HG03457 (cell line): ENCODE data around the gene CGB1.
"Not testable (repeated sequence)": the region's sequence is repeated elsewhere in the genome, so short reads cannot be mapped to it uniquely, and the experiment has no call there.

ENCODE experiments used
- ATAC-seq: cut with Tn5 transposase; IDR thresholded peaks from one replicate; pipeline ENCODE4 v1.9.1; 2021; ENCODE audit warnings: moderate number of reproducible peaks; ENCODE audit not compliant: unreplicated experiment

The CGB1 gene

GRCh38 chr19:49036815-49037214, at the start of gene CGB1:
Gene CGB1 (minus strand): TSS chr19:49036895. CDS start chr19:49036711, 184 bp downstream.
- not testable (repeated sequence) for ATAC-seq

DNA sequence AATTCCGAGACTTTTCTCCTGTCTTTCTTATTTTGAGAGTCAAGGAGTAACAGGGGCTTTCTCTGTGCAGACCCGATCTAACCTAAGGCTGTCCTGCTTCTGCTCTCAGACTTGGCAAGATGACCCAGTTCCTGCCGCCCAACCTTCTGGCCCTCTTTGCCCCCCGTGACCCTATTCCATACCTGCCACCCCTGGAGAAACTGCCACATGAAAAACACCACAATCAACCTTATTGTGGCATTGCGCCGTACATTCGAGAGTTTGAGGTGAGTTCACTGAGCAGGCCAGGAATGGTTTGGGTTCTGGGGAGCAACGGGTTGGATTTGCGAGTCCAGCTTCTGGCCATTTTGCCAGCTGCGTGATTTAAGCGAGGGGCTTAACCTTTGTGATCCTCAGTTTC, 49.6 kb upstream of the CGB1 start:
- ATAC-seq: no peak

DNA sequence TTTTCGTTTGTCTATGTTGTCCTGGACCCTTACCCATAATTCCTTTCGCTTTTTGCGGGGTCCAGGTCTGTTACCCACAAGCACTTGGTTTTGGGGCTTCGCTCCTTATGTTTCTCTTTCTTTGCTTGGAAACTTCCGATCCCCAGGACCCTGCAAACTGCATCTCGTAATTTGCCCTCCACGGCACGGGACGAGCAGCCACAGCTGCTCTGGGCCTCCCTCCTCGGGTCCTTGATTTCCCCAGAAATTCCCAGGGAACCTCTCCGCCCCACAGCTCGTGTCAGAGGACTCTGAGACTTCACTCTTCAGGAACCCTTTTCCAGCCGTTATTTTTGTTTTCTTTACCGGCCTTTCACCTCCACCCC, 49.2 kb upstream of the CGB1 start:
- ATAC-seq: no peak

DNA sequence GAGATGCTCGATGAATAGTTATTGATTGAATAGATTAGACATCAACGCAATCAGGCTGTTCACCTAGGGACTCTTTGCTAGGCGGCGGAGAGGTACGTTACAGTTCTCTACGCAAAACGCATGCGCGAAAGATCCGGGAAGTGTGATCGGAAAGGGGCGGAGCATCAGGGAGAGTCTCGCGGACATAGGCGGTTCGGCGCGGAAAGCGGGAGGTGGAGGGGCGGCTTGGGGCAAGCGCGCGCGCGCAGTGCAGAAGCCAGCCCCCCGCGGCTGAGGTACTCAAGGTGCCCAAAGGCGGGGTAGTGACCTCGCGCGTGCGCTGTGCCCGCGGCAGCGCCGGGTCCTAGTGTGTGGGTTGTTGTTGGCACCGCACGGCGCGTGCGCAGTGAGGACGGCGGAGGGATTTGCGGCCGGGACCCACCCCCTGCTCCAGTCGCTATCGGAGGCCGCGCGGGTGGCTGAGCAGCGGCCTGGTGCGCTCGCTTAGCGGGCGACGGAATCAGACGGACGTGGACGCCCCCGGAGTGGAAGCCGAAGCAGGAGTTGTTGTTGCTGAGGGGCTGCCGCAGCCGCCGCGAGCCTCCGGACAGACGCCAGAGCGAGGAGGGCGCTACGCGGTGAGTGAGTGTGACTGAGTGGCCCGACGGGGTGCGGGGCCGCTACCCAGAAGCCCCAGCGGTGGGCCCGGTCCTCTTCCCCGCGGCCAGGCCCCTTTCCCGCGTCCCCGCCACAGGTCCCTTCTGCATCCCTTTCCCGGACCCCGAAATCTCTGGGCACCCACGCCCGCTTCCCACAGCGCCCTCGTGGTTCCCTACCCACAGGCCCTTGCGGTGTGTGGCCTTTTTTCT, 48.5 kb upstream of the CGB1 start, which contains the start of gene SNRNP70:
SNRNP70 (plus strand) TSS at position 432 of the 848 bp plus-strand sequence. CDS start 964 bp downstream, outside the sequence.
- peak; percentile 74 for ATAC-seq

DNA sequence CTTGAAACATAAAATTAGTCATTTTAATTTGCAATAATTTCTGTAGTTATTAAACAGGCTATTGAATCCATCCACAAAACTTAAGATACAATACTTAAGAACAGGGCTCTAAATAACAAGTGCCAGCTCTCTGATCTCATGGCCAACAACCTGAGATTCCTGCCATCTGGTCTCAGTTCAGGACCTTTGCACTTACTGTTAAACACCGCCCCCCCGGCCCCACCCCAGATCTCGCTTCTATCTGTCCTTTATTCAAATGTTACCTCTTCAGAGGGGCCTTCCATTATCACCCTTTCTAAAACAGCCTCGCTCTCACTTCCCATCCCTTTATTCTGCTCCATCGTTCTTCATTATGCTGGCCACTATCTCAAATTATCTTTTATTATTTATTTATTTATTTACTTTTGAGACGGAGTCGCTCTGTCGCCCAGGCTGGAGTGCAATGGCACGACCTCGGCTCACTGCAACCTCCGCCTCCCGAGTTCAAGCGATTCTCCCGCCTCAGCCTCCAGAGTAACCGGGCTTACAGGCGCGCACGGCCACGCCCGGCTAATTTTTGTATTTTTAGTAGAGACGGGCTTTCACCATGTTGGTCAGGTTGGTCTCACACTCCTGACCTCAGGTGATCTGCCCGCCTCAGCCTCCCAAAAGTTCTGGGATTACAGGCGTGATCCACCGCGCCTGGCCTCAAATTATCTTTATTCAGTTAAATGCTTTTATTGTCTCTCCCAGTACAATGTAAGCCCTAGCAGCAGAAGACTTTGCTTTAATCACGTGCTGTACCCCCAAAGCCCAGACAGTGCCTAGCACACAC, 47.7 kb upstream of the CGB1 start:
- no peak for ATAC-seq

- ATAC-seq: no peak
These were observed 44.6 kb upstream of the CGB1 start for GRCh38 chr19:49081273-49081672.

GRCh38 chr19:49080392-49080791, 43.7 kb upstream of the CGB1 start:
- ATAC-seq: no peak

DNA sequence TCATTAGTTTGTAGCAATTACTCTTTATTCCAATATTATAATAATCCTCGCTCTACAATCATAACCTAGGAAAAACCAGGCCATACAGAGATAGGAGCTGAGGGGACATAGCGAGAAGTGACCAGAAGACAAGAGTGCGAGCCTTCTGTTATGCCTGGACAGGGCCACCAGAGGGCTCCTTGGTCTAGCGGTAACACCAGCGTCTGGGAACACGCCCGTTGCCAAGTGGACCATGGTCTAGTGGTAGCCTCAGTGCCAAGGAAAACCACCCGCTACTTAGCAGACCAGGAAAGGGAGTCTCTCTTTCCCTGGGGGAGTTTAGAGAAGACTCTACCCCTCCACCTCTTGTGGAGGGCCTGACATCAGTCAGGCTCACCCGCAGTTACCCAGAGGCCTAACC, 38.2 kb upstream of the CGB1 start:
- ATAC-seq: not testable (repeated sequence)

- no peak for ATAC-seq
These were observed 37.1 kb upstream of the CGB1 start for GRCh38 chr19:49073514-49074378.

- ATAC-seq: no peak
These were observed 35.3 kb upstream of the CGB1 start for GRCh38 chr19:49071860-49072547.

DNA sequence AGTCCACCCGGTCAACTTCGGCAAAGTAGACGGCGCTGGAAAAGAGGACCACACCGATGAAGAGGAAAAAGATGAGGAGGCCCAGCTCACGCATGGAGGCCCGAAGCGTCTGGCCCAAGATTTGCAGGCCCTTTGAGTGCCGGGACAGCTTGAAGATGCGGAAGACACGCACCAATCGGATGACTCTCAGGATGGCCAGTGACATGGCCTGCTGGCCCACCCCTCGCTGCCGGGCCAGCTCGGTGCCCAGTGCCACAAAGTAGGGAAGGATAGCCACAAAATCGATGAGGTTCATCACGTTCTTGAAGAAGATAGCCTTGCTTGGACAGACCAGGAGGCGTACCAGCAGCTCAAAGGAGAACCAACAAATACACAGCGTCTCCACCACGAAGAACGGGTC, 33.7 kb upstream of the CGB1 start:
- no peak for ATAC-seq

- no peak for ATAC-seq
These were observed 32.3 kb upstream of the CGB1 start for GRCh38 chr19:49069026-49069425.

GRCh38 chr19:49067554-49067953, 30.9 kb upstream of the CGB1 start:
- no peak for ATAC-seq

GRCh38 chr19:49065905-49066512, 29.3 kb upstream of the CGB1 start:
- no peak for ATAC-seq

- ATAC-seq: no peak
These were observed 28.3 kb upstream of the CGB1 start, which contains the start of gene NTF4 for GRCh38 chr19:49064768-49065611. Gene NTF4 (minus strand): TSS chr19:49064818. CDS start chr19:49061997, 2,821 bp downstream.

GRCh38 chr19:49064029-49064629, 27.4 kb upstream of the CGB1 start:
- ATAC-seq: no peak

GRCh38 chr19:49061445-49061844, 24.8 kb upstream of the CGB1 start:
- ATAC-seq: no peak

DNA sequence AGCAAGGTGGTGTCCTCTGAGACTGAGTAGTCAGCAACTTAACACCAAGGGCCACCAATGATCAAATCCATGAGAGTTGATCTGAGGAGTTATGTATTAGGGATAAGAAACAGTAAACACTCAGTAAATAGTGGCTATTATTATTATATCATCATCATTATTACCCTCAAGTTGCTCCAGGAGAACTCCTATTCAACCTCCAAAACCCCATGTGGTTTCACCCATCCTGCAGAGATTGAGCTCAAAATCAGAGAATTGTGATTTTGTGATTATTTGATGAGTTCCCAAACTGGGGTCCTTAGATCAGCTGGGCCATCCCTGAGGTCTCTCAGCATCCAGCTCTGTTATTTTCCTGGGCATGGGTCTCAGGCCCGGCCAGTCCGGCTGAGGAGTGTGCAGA, 24.3 kb upstream of the CGB1 start:
- ATAC-seq: no peak

DNA sequence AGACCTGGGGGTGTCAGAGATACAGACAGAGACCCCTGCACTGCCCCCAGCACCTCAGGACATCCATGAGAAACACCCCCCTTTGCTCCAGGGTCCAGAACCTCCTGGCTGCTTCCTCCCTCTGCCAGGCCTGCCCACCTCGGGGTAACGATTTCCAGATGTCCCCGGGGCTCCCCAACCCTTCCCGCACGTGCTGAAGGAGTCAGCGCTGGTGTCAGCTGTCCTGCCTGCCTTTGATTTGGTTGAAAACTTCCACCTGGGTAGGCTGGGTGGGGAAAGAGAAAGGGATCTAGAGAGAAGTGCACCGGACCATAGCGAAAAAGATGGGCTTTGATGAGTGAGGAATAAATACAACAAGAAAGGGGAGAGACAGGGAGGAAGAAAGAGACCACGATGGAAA, 22.4 kb upstream of the CGB1 start:
- ATAC-seq: no peak
